HG03432 (cell line): ENCODE data around the gene TMUB2.

Source experiments
- ATAC-seq: cut with Tn5 transposase; IDR thresholded peaks from one replicate; pipeline ENCODE4 v1.9.1; 2021; ENCODE audit warnings: mild to moderate bottlenecking, moderate library complexity; ENCODE audit not compliant: unreplicated experiment

Gene TMUB2

DNA sequence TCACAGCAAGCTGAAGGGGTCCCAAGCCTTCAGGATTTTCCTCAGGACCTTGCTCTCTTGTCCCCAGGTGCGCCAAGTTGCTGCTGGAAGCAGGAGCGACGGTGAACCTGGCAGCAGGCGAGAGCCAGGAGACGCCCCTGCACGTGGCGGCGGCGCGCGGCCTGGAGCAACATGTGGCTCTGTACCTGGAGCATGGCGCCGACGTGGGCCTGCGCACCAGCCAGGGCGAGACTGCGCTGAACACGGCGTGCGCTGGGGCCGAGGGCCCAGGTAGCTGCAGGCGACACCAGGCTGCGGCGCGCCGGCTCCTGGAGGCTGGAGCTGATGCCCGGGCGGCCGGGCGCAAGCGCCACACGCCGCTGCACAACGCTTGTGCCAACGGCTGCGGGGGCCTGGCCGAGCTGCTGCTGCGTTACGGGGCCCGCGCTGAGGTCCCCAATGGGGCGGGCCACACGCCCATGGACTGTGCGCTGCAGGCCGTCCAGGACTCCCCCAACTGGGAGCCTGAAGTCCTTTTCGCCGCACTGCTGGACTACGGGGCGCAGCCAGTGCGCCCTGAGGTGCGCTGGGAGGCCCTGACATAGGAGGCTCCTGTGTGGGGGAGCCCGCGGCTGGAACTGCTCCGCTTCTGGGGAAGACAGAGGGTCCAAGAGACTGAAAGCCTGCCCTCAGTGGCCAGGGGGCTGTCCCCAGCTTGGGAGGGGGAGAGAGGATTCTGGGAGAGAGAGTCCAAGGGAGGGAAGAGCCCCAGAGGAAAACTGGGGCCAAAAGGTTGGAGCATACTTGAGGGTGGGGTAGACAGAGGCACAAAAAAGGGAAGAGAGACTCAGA, 9.9 kb upstream of the TMUB2 start:
- no peak for ATAC-seq

DNA sequence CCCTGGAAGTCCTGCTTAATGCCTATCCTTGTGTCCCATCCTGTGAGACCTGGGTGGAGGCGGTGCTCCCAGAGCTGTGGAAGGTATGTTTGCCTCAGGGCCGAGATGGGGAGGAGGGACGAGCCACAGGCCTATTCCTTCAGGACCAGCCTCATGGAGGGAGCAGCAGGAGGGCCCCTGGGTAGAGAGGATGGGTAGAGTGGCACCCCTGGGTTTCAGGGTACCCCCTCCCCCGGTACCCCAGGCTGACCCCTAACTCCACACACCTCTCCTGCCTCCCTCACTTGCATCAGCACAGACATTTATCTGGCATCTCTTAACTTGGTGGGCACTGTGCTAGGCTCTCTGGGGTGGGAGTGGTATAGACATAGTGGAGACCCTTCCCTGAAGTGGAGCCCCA, 9.1 kb upstream of the TMUB2 start:
- no peak for ATAC-seq

DNA sequence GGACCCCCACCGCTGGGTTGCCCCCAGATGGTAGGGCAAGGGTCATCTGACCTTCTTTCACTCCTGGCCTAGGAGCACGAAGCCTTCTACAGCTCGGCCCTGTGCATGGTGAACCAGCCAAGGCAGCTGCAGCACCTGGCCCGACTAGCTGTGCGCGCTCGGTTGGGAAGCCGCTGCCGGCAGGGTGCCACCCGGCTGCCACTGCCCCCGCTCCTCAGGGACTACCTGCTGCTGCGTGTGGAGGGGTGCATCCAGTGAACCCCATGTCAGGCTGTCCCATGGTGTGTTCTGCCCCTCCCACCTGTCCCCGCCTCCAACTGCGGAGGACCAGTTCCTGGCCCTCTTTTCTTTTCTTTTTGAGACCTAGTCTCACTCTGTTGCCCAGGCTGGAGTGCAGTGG, 8.6 kb upstream of the TMUB2 start:
- no peak for ATAC-seq

DNA sequence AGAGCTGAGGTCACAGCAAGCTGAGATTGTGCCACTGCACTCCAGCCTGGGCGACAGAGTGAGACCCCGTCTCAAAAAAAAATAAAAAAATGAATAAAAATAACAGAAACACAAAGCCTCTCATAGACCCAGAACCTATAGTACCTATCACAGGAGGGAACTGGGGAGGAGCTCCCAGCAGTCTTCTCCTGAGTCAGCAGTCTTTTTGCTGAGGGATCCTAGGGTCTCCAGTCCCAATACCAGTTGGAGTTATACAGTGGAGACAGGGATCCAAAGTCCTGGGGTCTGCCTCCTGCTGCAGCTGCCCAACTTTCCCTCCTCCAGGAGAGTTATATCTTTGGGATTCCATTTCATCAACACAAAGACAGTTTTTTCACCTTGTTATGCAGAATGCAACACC, 3.7 kb upstream of the TMUB2 start:
- no peak for ATAC-seq

DNA sequence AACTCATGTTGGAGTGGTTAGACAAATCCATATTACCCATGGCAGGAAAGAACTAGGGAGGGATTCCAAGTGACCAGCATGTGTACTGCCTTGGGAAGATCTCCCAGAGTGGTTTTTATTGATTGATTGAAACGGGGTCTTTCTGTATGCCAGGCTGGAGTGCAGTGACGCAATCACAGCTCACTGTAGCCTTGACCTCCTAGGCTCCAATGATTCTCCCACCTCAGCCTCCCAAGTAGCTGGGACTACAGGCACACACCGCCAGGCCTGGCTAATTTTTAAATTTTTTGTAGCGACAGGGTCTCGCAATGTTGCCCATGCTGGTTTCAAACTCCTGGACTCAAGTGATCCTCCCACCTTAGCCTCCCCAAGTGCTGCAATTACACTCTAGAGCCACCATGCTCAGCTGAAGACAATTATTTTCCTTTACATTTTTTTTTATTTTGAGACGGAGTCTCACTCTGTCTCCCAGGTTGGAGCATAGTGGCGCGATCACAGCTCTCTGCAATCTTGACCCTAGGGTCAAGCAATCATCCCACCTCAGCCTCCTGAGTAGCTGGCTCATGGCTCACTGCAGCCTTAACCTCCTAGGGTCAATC, 2.5 kb upstream of the TMUB2 start:
- no peak for ATAC-seq

DNA sequence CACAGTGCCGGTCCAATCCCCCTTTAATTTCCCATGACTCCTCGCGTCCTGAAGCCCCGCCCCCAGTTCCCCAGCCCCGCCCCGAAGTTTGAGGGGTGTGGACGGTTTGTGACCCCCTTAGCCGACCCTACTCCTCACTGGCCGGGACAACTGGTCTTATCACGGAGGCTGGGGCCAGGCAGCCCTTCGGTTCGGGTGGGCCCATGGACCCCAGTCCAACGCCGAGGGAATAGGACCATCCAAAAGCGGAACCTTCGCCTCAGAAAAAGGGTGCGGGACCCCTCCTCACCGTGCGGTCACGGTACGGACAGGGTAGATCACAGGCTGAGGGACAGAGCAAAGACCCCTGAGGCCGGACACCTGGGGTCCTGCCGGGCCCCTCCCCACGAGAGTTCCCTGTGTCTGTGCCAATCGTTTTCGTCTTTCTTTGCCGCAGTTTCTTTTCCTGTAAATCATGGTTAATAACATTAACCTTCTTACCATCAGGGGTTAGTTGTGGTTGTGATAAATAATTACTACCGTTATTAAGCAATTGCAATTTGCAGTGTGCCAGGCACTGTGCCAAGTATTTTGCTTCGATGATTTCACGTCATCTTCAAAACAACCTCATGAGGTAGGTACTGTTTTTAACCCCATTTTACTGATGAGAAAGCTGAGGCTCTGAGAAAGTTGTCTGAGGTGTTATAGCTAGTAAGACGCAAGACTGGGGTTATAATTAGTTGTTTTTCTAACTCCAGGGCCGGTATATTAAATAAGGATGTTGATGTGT, 543 bp downstream of the TMUB2 start:
- peak; percentile 46 for ATAC-seq

DNA sequence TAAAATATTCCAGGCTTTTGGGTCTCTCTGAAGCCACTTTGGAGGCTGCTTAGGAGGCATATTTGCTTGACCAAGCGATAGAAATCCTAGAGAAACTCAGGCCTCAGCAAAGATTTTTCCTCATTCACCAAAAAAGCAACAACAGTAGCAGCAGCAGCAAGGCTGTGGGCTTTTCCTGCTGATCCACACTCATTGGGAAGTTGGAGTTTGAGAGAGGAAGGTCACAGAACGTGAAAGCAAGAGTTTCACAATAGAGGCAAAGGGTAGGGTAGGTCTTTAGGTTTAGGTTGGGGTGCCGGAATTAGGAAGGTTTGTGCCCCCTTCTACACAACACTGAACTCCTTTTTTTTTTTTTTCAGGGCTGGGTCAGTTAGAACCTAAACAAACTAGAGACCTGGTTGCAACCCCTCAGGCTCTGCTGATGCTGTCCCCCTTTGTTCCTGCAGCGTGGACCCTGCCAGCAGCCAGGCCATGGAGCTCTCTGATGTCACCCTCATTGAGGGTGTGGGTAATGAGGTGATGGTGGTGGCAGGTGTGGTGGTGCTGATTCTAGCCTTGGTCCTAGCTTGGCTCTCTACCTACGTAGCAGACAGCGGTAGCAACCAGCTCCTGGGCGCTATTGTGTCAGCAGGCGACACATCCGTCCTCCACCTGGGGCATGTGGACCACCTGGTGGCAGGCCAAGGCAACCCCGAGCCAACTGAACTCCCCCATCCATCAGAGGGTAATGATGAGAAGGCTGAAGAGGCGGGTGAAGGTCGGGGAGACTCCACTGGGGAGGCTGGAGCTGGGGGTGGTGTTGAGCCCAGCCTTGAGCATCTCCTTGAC, 2.0 kb downstream of the TMUB2 start:
- ATAC-seq = no peak

DNA sequence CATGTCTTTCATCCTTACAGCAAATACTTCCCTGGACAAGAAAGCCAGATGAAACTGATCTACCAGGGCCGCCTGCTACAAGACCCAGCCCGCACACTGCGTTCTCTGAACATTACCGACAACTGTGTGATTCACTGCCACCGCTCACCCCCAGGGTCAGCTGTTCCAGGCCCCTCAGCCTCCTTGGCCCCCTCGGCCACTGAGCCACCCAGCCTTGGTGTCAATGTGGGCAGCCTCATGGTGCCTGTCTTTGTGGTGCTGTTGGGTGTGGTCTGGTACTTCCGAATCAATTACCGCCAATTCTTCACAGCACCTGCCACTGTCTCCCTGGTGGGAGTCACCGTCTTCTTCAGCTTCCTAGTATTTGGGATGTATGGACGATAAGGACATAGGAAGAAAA, 3.7 kb downstream of the TMUB2 start:
- no peak for ATAC-seq

DNA sequence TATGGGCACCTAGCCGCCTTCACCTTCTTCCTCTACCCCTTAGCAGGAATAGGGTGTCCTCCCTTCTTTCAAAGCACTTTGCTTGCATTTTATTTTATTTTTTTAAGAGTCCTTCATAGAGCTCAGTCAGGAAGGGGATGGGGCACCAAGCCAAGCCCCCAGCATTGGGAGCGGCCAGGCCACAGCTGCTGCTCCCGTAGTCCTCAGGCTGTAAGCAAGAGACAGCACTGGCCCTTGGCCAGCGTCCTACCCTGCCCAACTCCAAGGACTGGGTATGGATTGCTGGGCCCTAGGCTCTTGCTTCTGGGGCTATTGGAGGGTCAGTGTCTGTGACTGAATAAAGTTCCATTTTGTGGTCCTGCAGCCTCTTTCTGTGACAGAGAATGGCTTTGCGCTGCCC, 4.6 kb downstream of the TMUB2 start:
- no peak for ATAC-seq

DNA sequence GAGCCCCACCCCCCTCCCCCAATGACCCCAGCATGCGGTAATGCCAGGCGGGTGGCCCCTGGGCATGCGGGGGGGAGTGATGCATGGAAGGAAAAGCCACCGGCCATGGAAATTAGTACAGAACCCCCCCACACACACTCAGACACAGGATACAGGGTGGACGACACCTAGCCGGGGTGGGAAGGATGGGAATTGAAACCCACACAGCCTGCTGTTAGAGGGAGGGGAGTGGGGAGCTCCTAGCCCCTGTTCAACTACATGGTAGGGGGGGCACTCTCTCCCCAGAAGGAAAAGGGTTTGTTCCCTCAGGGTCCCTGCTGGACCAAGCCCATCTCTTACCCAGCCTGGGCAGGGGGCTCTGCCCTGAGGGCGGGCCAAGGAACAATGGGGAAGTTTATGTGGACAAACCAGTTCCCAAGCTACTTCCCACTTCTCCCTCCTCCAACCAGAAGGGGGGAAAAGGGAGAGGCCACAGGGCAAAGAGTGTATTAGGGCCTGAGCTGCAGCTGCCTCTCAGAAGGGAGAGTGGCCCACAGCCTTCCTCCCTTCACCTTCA, 5.2 kb downstream of the TMUB2 start:
- no peak for ATAC-seq

DNA sequence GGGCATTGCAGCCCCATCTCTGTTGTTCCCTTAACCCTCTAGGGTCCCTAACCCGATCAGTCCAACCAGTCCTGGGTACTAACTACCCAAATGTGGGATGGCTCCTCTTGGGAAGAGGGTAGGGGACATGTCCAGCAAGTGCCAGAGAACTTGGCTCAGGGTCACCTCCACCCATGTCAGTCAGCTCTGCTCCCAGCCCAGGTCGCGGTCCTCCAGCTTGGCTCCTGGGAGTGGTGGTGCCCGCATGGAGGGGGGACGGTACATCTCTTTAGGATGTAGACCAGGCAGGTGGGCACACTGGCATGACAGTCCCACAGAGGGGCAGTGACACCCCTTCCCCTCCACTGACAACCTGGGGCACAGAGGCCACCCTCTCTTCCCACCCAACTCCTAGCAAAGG, 6.0 kb downstream of the TMUB2 start:
- no peak for ATAC-seq

DNA sequence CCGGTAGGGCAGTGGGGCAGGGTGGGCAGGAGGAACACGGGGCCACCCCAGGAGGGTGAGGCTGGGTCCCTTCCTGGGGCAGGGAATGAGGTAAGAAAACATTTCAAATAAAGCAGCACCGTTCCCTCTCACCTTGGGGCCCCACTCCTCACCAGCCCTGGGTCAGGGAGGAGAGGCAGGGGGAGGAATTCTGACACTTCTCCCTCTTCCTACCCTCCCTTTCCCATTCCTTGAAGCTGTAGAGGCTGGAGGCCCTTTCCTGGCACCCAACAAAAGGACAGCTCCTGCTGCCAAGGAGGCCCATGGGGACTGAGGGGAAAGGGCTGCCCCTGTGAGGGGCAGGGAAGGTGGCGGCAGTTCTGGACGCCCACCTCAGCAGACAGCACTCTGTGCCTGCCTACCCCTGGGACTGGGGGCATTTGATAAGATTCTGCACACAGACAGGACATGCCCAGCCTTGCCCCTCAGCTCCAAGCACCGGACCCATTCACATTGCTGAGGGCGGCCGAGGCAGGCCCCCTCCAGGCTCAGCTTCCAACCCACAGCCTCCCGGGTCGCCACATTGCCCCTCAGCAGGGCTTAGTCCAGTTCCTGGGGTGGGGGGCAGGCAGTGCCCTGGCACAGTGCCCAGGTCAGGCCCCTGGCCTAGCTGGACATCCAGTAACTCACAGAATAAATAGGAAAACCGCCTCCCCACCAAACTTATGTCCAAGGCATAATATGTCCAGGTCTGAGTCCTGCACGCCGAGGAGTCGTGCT, 6.7 kb downstream of the TMUB2 start:
- no peak for ATAC-seq

DNA sequence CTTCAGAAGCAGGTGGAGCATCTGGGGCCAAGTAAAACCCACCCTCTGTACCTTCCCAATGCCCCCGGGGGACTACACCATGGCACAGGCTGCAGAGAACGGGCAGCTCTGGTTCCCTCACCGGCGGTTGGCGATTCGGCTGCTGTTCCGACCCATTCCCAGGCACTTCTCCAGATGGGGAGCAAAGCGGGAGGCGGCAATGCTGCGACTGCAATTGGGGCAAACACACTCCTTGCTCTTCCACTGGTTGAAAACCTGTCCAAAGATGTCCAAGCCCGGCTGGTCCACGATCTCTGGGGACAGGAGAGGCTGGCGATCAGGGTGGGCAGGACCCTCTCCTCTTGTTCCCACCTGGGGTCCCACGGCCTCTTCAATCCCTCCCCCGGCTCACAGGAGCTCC, 10.3 kb downstream of the TMUB2 start:
- ATAC-seq = no peak

DNA sequence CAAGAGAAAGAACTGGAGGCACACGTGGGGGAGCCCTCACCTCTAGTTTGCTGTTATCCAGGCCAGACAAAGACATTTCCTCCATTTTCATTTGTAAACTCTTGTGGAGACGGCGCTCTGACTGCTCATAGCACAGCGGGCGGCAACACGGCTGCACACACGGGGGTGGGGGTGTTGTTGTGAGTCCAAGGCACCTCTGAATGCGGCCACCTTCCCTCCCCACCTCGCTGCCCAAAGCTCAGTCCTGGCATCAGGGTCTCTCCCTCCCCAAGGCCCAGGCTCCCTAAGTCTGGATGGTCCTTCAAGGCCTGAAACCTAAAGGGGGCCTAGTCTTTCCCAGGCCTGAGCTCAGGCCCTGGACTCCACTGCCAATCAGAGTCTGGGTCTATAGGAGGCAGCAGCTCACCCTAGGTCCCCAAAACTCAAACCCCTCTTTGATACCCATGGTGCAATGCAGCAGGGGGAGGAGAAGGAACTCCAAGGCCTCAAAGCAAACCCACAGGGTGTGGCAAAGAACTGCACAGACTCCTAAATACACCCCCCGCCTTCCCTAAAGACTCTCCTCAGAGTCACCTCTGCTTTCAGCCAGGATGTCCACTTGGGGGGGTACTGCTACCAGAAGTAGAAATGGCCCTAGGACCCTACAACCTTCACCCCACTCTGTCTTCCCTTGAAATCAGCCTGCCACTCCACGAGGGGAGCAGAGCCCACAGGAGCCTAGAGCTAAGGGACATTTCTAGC, 11.4 kb downstream of the TMUB2 start:
- ATAC-seq = no peak

DNA sequence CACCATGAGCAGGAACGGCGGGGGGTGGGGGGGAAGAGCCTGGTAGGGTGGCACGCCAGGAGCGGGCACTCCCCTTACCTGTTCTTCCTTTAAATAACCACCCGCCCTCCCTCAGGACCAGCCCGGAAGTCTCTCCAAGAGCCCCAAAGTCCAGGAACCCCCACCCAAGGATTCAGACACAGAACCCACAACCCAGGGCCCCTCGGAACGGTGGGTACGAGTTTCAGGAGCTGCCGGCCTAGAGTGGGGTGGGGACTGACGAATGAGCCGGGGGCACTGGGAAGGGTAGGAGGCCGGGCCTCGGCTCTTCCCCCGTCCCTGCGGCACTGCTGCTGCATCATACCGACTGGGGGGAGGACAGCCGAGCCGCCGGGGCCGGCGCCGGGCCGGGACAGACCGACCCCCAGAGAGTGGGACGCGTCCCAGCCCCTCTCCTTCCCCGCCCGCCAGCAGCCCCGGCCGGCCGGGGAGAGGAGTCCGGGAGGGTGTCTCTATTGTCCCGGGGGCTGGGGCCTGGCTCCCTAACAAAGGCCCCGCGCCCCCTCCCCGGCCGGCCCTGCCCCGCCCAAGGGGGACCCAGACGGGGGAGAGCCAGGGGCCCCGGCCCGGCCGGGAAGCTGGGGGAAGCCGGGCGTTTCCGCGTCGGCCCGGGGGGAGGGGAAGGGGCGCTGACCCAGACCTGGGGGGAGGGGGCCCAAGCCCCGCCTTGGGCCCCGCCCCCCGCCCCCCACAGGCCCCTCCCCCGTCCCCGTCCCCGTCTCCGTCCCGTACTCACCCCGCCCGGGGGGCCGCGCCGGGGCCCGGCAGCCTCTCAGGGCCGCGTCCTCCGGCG, 12.2 kb downstream of the TMUB2 start:
- peak; percentile 33 for ATAC-seq

DNA sequence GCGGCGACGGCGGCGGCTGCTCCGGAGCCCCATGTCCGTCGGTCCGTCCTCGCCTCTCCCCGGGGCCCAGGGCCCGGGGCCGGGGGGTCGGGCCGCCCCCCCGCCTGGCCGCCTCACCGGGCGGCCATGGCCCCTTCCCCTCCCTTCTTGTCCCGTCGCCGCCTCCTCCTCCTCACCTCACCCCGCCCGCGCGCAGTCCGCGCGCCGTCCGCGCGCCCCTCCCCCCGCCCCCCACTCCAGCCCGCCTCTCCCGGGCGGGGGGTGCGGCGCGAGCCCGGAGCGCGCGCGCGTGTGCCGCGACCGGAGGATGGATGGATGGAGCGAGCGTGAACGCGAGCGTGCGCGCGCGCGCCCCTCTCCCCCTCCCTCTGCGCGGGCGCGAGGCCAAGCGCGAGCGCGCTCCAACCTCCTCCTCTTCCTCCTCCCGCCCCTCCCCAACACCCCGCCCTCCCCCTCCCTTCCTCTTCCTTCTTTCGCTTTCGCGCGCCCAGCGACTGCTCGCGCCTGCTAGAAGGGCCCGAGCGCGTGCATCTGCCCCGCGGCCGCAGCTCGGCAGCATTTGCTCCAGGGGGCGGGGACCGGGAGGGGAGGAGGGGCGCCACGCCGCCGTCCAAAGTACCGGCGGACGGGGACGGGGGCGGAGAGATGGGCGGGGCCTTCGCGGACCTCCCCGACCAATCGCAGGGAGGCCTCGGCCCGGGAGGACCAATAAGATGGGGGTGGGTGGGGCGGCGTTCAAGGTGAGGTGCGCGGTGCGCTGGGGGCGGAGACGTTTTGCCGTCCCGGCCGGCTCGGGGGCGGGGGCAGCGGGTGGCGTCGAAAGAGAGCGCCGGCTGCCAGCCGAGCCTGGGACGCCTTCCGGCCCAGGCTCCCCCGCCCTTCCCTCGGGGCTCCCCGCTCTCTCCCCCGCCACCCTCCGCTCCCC, 13.0 kb downstream of the TMUB2 start, which contains the start of gene ATXN7L3:
Gene ATXN7L3, minus strand, starts transcription at position 332 of the 925 bp plus-strand sequence. CDS start 1,814 bp downstream, outside the sequence.
- peak; percentile 68 for ATAC-seq

DNA sequence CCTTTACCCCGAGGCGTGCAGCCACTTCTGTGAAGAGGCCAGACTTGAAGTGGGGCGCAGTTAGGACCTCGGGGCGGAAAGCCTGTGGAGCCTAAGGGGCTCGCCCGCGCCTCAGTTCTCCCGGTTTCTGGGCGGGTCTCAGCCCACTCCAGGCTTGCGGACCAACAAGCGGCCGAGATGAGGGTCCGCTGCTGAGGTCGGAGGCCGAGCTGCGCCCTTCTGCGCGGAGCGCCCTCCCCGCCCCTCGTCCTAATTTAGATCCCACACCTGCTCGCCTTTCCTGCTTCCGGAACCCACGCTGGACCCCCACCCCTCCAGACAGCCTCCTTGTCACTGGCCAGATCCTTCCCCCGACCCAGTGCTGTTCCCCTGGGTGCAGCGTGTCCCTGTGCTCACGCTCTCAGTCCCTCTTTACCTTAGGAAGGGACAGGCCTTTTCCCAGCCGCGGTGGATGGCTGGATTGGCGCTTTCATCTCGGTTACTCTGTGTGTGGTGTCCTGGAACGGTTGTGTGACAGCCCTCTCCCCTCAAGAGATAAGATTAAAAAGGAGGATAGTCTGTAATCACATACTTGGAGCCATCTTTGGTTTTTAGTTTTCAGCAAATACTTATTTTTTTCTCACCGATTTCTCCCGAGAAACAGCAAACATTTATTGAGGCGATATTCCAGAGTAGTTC, 13.8 kb downstream of the TMUB2 start:
- no peak for ATAC-seq
